Cardiac septum (tissue), 1 donor: ENCODE measurements around the gene CDK6. TPM values are rescaled to one million over a fixed set of nuclear protein-coding genes. Genes with fewer than 3 reads are reported as not detected.

ENCODE experiments used
- total RNA-seq: library from RNA; stranded (reverse); fragmentation: NEBNext Ultra II Directional; extraction: Animal tissue kit (Norgen Biotek cat#: 25700); gene quantifications from one replicate; pipeline ENCODE4 v1.2.1, GENCODE V29; 2021
- donor health status: DM: no; HTN: no; CAD: no.

The CDK6 gene
- total RNA-seq, 1 donor from 2014 or later = 12.4 TPM

Other genes starting within 250 kb of the CDK6 start
- gene FAM133B, start 246.2 kb downstream of the CDK6 start, total RNA-seq = 11.9 TPM